ENCODE results near the gene ZNF469.

- TF ChIP-seq, protein P1, sequence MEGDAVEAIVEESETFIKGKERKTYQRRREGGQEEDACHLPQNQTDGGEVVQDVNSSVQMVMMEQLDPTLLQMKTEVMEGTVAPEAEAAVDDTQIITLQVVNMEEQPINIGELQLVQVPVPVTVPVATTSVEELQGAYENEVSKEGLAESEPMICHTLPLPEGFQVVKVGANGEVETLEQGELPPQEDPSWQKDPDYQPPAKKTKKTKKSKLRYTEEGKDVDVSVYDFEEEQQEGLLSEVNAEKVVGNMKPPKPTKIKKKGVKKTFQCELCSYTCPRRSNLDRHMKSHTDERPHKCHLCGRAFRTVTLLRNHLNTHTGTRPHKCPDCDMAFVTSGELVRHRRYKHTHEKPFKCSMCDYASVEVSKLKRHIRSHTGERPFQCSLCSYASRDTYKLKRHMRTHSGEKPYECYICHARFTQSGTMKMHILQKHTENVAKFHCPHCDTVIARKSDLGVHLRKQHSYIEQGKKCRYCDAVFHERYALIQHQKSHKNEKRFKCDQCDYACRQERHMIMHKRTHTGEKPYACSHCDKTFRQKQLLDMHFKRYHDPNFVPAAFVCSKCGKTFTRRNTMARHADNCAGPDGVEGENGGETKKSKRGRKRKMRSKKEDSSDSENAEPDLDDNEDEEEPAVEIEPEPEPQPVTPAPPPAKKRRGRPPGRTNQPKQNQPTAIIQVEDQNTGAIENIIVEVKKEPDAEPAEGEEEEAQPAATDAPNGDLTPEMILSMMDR (IDR thresholded peaks at IDR 0.05; ENCODE audit: low read depth, low read length) = no peak
- no peak for TF ChIP-seq EZH2phosphoT487 (IDR thresholded peaks at IDR 0.05; ENCODE audit: low read depth)
These were observed 10.8 kb downstream of the ZNF469 start for GRCh38 chr16:88393571-88393970.
